Measurements from ENCODE around the gene RNF112.

DNA sequence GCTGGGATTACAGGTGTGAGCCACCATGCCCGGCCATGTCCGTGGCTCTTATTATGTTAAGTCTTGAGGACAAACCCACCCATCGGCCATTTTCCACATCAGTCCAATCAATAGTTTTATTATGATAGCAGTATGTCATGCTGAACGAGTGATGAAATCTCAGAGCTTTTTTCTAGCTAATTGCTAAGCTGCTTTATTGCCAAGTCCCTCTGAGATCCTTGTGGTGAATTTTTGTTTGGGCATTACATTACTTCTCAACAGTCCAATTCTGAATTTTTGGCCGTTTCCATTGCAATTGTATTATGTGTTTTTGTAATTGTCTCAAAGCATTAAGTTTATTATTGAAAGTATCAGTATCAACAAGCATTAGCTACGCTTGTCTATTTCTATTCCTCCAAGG is 10.9 kb downstream of the RNF112 start:
- TF ChIP-seq POLR2A (IDR thresholded peaks at IDR 0.05; ENCODE audit: low read depth, low read length): no peak
- no peak for TF ChIP-seq POLR2AphosphoS5 (IDR thresholded peaks at IDR 0.05; ENCODE audit: low read depth, low read length)
- TF ChIP-seq TAF1 (IDR thresholded peaks at IDR 0.05; ENCODE audit: borderline replicate concordance, low read depth, low read length): no peak

Data from GM12892 (cell line).